Naive thymus-derived CD4-positive, alpha-beta T cell (primary cell): ENCODE measurements around the gene ANGPTL3. TPM values are rescaled to one million over a fixed set of nuclear protein-coding genes. Genes with fewer than 3 reads are reported as not detected.

Experiments used
- ATAC-seq: fragments of 150-1000 bp; cut with Tn5 transposase; 2 replicates; pipeline ENCODE4 v1.10.0; 2021; ENCODE audit warnings: mild to moderate bottlenecking, moderate library complexity
- CTCF ChIA-PET: fragments of 350-600 bp; sonication (Branson Sonifier 250); formaldehyde crosslinking; loops from one replicate; lab custom pipeline; 2021; ENCODE audit warnings: antibody characterized with exemption; lab: Charles Lee
- POLR2A ChIA-PET: fragments of 350-600 bp; sonication (Branson Sonifier 250); formaldehyde crosslinking; loops from one replicate; lab custom pipeline; 2021; ENCODE audit warnings: antibody characterized with exemption, inconsistent platforms; lab: Charles Lee
- DNase-seq, 9 donors: peaks; one replicate each; pipeline versions ENCODE4 v3.0.0 to v3.0.0-alpha.2; 2020 to 2022; ENCODE audit warnings: mixed read lengths in 1 of 9
- H3K27ac ChIP-seq: one replicate; pipeline ENCODE4 v1.7.0; 2013; ENCODE audit warnings: mild to moderate bottlenecking, low read depth, low read length, moderate library complexity
- H3K27me3 ChIP-seq, 2 donors: one replicate each; pipeline ENCODE4 v1.7.0; 2013; ENCODE audit warnings: low read length in 2 of 2, mild to moderate bottlenecking in 2 of 2, moderate library complexity in 2 of 2; ENCODE audit not compliant: control insufficient read depth in 2 of 2, insufficient read depth in 2 of 2
- H3K36me3 ChIP-seq, 3 experiments: 1 replicate in 2 of 3; 2 replicates in 1 of 3; pipeline ENCODE4 v1.7.0; 2013; ENCODE audit warnings: low read length in 3 of 3, mild to moderate bottlenecking in 3 of 3, moderate library complexity in 1 of 3; ENCODE audit not compliant: insufficient read depth in 3 of 3, control insufficient read depth in 2 of 3
- H3K4me1 ChIP-seq, 2 donors: one replicate each; pipeline ENCODE4 v1.7.0; 2013; ENCODE audit warnings: low read length in 2 of 2, mild to moderate bottlenecking in 2 of 2, moderate library complexity in 1 of 2; ENCODE audit not compliant: control insufficient read depth in 2 of 2, insufficient read depth in 2 of 2
- H3K4me3 ChIP-seq: 2 replicates; pipeline ENCODE4 v1.7.0; 2013; ENCODE audit warnings: mild to moderate bottlenecking, low read length
- H3K9me3 ChIP-seq, 3 experiments: 1 replicate in 2 of 3; 2 replicates in 1 of 3; pipeline ENCODE4 v1.7.0; 2013; ENCODE audit warnings: low read length in 3 of 3; ENCODE audit not compliant: control insufficient read depth in 2 of 3
- H3K27ac Mint-ChIP-seq, 9 donors: one replicate each; pipeline ENCODE4 v1.8.0; 2020 to 2022; ENCODE audit warnings: mixed read lengths in 9 of 9, mild to moderate bottlenecking in 8 of 9, moderate library complexity in 5 of 9, inconsistent platforms in 2 of 9
- H3K27me3 Mint-ChIP-seq, 5 donors: one replicate each; pipeline ENCODE4 v1.8.0; 2021 to 2022; ENCODE audit warnings: mixed read lengths in 5 of 5, mild to moderate bottlenecking in 1 of 5
- H3K36me3 Mint-ChIP-seq, 5 donors: one replicate each; pipeline ENCODE4 v1.8.0; 2020 to 2022; ENCODE audit warnings: mixed read lengths in 5 of 5, mild to moderate bottlenecking in 3 of 5, inconsistent platforms in 1 of 5
- H3K4me1 Mint-ChIP-seq, 7 donors: one replicate each; pipeline ENCODE4 v1.8.0; 2020 to 2022; ENCODE audit warnings: mixed read lengths in 7 of 7, mild to moderate bottlenecking in 3 of 7, inconsistent platforms in 1 of 7
- H3K4me3 Mint-ChIP-seq, 10 donors: one replicate each; pipeline ENCODE4 v1.8.0; 2020 to 2022; ENCODE audit warnings: mild to moderate bottlenecking in 10 of 10, mixed read lengths in 10 of 10, moderate library complexity in 6 of 10, inconsistent platforms in 2 of 10
- H3K9me3 Mint-ChIP-seq, 11 donors: one replicate each; pipeline ENCODE4 v1.8.0; 2020 to 2022; ENCODE audit warnings: mixed read lengths in 11 of 11, mild to moderate bottlenecking in 4 of 11, inconsistent platforms in 1 of 11, moderate library complexity in 1 of 11
- intact Hi-C, 2 donors: fragments of 100-400 bp; cut with micrococcal nuclease; formaldehyde crosslinking; loops; one replicate each; pipeline ENCODE4 v1.15.1; 2023
- polyA plus RNA-seq, 2 donors: library from polyadenylated mRNA; unstranded; fragments of 300-500 nt; fragmentation: Illumina TruSeq; gene quantifications; one replicate each; pipeline ENCODE4 v1.2.3, GENCODE V29; 2021
- total RNA-seq, 6 experiments: library from RNA in 5 of 6; stranded (reverse) in 5 of 6; gene quantifications; 1 replicate in 5 of 6; 2 replicates in 1 of 6; pipeline ENCODE4 v1.2.3 and lab custom pipeline; 2021 to 2026

ANGPTL3 gene
- total and polyA plus RNA-seq, 7 experiments from 2014 or later: not detected

GRCh38 chr1:62652387-62652786 is 55.1 kb downstream of the ANGPTL3 start:
- POLR2A ChIA-PET: no interaction called here

GRCh38 chr1:62654744-62655143 is 57.4 kb downstream of the ANGPTL3 start:
- intact Hi-C loops: no loop called here
- no peaks in the 10 kb centered on the region for H3K27me3 ChIP-seq
- no peaks in the 10 kb centered on the region for H3K36me3 ChIP-seq
- Mint-ChIP-seq H3K36me3 (peaks cover 0 to 26% (median 10%) of the 10 kb centered on the region in 5 donors), H3K4me3 (no peak overlapping the region), H3K4me1 (peaks cover 0 to 6% (median 0%) of the 10 kb centered on the region in 7 donors), H3K27ac (peak overlapping the region in 1 of 9 donors; percentile 42), H3K27me3 (no peaks in the 10 kb centered on the region), H3K9me3 (no peaks in the 10 kb centered on the region)
- ChIA-PET POLR2A (no interaction called here), CTCF (no interaction called here)
- no peaks in the 10 kb centered on the region for H3K4me1 ChIP-seq
- H3K4me3 ChIP-seq: no peak overlapping the region
- no peak overlapping the region for H3K27ac ChIP-seq
- no peak for ATAC-seq
- DNase-seq: no peak
- H3K9me3 ChIP-seq: no peaks in the 10 kb centered on the region

More at GRCh38 chr1:62652387-62652786, 55.1 kb downstream of the ANGPTL3 start:
- Mint-ChIP-seq H3K4me3 (no peak overlapping the region), H3K9me3 (no peaks in the 10 kb centered on the region), H3K36me3 (peaks cover 0 to 21% (median 10%) of the 10 kb centered on the region in 5 donors), H3K27ac (no peak overlapping the region), H3K27me3 (no peaks in the 10 kb centered on the region), H3K4me1 (peaks cover 0 to 3% (median 0%) of the 10 kb centered on the region in 7 donors)
- CTCF ChIA-PET: no interaction called here
- Histone ChIP-seq H3K4me1 (no peaks in the 10 kb centered on the region), H3K9me3 (no peaks in the 10 kb centered on the region), H3K27me3 (no peaks in the 10 kb centered on the region), H3K4me3 (no peak overlapping the region), H3K36me3 (no peaks in the 10 kb centered on the region), H3K27ac (no peak overlapping the region)
- ATAC-seq (no peak), DNase-seq (no peak)
- intact Hi-C loops: no loop called here

Other genes with a start within 250 kb of the ANGPTL3 start
- gene USP1, start 160.5 kb upstream of the ANGPTL3 start, total RNA-seq: 10 to 100 TPM; 20.5 to 65.7 (median 38.8) TPM
- gene USP1, start 160.5 kb upstream of the ANGPTL3 start, polyA plus RNA-seq: 10 to 100 TPM; 25.3 to 34.7 TPM
- 10 to 100 TPM in 3 of 5 experiments, 1 to 10 TPM in 2; 5.1 to 15.0 (median 12.4) TPM for gene DOCK7, start 90.9 kb downstream of the ANGPTL3 start, total RNA-seq
- gene DOCK7, start 90.9 kb downstream of the ANGPTL3 start, polyA plus RNA-seq: 1 to 10 TPM; 1.6 to 6.0 TPM
- 10 to 100 TPM in 4 of 5 experiments, 1 to 10 TPM in 1; 6.8 to 16.5 (median 11.5) TPM for gene ATG4C, start 186.6 kb downstream of the ANGPTL3 start, total RNA-seq
- 10 to 100 TPM; 16.3 to 20.1 TPM for gene ATG4C, start 186.6 kb downstream of the ANGPTL3 start, polyA plus RNA-seq